Calu3 (cell line): ENCODE data around the gene RAB40C. TPM values are rescaled to one million over a fixed set of nuclear protein-coding genes. Genes with fewer than 3 reads are reported as not detected.

ENCODE experiments used
- BruUV-seq: library from RNA; stranded (reverse); fragments of 400-500 nt; replicated peaks from 2 replicates; lab custom pipeline; 2021; lab: Mats Ljungman, UMichigan
- CTCF ChIA-PET: fragments of 300-600 bp; sonication (Branson Sonifier 250); formaldehyde crosslinking; loops from one replicate; lab custom pipeline; 2022; ENCODE audit warnings: antibody characterized with exemption; lab: Charles Lee
- DNase-seq: peaks from one replicate; pipeline ENCODE4 v3.0.0; 2022
- H3K27ac Mint-ChIP-seq: one replicate; pipeline ENCODE4 v1.8.0; 2022; ENCODE audit warnings: mixed read lengths; ENCODE audit not compliant: unreplicated experiment
- H3K27me3 Mint-ChIP-seq: one replicate; pipeline ENCODE4 v1.8.0; 2022; ENCODE audit warnings: mixed read lengths; ENCODE audit not compliant: unreplicated experiment
- H3K36me3 Mint-ChIP-seq: one replicate; pipeline ENCODE4 v1.8.0; 2022; ENCODE audit warnings: mild to moderate bottlenecking, moderate library complexity, mixed read lengths; ENCODE audit not compliant: insufficient read depth, unreplicated experiment
- H3K4me1 Mint-ChIP-seq: one replicate; pipeline ENCODE4 v1.8.0; 2022; ENCODE audit warnings: mild to moderate bottlenecking, low read depth, mixed read lengths; ENCODE audit not compliant: unreplicated experiment
- H3K4me3 Mint-ChIP-seq: one replicate; pipeline ENCODE4 v1.8.0; 2022; ENCODE audit warnings: mild to moderate bottlenecking, low read depth, moderate library complexity, mixed read lengths; ENCODE audit not compliant: unreplicated experiment
- H3K9me3 Mint-ChIP-seq: one replicate; pipeline ENCODE4 v1.8.0; 2022; ENCODE audit warnings: low read depth, mixed read lengths; ENCODE audit not compliant: unreplicated experiment
- CTCF ChIP-seq: fragments of 200-600 bp; IDR thresholded peaks from one replicate; pipeline ENCODE4 v1.8.0; 2022; ENCODE audit warnings: antibody characterized with exemption; ENCODE audit not compliant: unreplicated experiment
- intact Hi-C: fragments of 100-400 bp; cut with micrococcal nuclease; formaldehyde crosslinking; loops from one replicate; pipeline ENCODE4 v1.10.0; 2022; ENCODE audit not compliant: unreplicated experiment
- total RNA-seq: library from RNA; stranded (reverse); gene quantifications from 2 replicates; pipeline ENCODE4 v1.2.3, GENCODE V29; 2022

RAB40C gene
- total RNA-seq, 1 experiment from 2014 or later = 35.6 TPM

DNA sequence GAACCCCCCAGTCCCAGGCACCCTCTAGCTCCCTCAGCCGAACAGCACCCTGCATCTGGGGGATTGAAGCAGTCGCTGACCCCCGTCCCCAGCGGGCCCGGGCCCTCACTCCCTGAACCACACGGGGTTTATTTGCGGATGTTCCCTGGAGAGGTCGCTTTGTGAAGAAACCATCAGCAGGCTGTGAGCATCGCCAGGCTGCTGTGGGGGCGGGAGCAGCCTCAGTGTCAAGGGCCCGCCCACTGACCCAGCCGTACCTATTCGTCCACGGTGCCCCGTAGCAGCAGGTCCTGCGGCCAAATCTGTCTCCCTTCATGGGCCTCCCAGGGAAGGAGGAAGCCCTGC, 6.4 kb upstream of the RAB40C start:
- Mint-ChIP-seq H3K27ac (no peak overlapping the region), H3K36me3 (peaks cover 78% of the 10 kb centered on the region)
- intact Hi-C loops = no loop called here

DNA sequence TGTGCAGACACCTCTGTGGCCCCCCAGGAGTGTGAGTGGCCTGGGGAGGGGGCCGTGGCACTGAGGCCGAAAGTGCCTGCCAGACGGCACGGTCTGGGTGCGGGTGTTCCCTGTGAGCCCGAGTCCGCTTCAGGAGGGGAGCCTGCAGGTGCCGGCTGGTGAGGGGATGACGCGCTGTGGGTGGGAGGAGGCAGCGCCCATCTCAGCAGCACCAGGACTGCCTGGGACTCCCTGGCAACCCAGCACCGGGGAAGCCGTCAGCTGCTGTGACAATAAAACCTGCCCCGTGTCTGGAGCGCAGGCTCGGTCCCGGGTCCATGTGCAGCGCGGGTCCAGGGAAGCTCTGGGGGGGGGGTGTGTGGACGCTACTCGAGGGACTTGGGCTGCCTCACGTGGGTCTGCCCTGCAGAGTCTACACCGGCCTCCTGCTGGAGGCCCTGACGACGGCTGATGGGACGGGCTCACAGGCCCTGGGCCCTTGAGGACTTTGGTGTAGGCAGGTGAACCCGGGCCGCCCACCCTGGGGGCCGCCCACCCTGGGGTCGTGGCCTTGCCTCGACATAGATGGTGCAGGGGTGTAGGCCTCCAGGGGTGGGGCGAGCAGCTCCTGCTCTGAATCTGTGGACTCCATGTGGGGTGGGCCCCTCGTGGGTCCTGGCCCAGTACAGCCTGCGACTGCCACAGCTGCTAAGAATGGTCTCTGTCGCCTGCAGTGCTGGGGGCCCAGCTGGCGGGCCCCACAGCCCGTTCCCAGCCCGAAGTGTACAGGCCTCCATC, 5.9 kb upstream of the RAB40C start:
- CTCF ChIA-PET = interaction anchor here (0.6 kb wide), 1 partner anchor 126 kb away, joined by 3 read pairs; no protein-coding TSS in a partner anchor
- H3K4me1 Mint-ChIP-seq = peaks cover 24% of the 10 kb centered on the region

More for the DNA sequence above, 6.4 kb upstream of the RAB40C start:
- Mint-ChIP-seq H3K9me3 (no peaks in the 10 kb centered on the region), H3K27me3 (no peaks in the 10 kb centered on the region), H3K4me1 (peaks cover 24% of the 10 kb centered on the region), H3K4me3 (no peak overlapping the region)
- CTCF ChIA-PET = interaction anchor here (0.6 kb wide), 1 partner anchor 125 kb away, joined by 3 read pairs; no protein-coding TSS in a partner anchor
- no TSS peak for BruUV-seq
- no peak for DNase-seq
- no peak for TF ChIP-seq CTCF

DNA sequence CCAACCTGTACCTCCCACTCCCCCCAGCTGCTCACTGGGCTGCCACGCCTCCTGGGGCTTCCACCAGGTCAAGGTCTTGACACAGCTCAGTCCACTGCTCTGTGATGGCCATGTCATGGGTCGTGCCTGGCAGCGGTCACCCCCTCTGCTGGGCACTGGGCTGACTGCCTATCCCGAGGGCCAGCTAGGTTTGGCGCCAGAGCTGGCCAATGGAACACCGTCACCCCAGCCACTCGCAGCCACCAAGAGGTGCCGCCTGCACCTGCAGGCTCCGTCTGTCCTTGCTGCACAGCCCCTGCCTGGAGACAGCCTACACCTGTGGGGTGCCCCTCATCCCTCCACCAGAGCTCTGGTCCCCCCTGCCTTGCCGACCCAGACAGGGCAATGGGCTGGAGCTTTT, 4.5 kb upstream of the RAB40C start:
- H3K4me3 Mint-ChIP-seq = no peak overlapping the region
- H3K4me1 Mint-ChIP-seq = peaks cover 25% of the 10 kb centered on the region
- peak; percentile 82 for DNase-seq
- intact Hi-C loops = no loop called here
- H3K36me3 Mint-ChIP-seq = peaks cover 89% of the 10 kb centered on the region
- no TSS peak for BruUV-seq
- TF ChIP-seq CTCF = peak; percentile 35
- H3K27ac Mint-ChIP-seq = peak overlapping the region; percentile 97
- no peaks in the 10 kb centered on the region for H3K9me3 Mint-ChIP-seq
- CTCF ChIA-PET = interaction anchor here (0.8 to 1.0 kb wide), 2 partner anchors 8 to 58 kb away, joined by 3 to 4 read pairs; no protein-coding TSS in a partner anchor
- H3K27me3 Mint-ChIP-seq = no peaks in the 10 kb centered on the region

More for the DNA sequence above, 5.9 kb upstream of the RAB40C start:
- no TSS peak for BruUV-seq
- H3K36me3 Mint-ChIP-seq = peaks cover 78% of the 10 kb centered on the region
- H3K27ac Mint-ChIP-seq = no peak overlapping the region
- H3K4me3 Mint-ChIP-seq = no peak overlapping the region
- no peak for DNase-seq
- no peak for TF ChIP-seq CTCF
- H3K9me3 Mint-ChIP-seq = no peaks in the 10 kb centered on the region
- intact Hi-C loops = no loop called here
- no peaks in the 10 kb centered on the region for H3K27me3 Mint-ChIP-seq

- intact Hi-C loops = no loop called here
- CTCF ChIA-PET = interaction anchor here (0.8 to 1.0 kb wide), 2 partner anchors 7 to 59 kb away, joined by 3 to 4 read pairs; no protein-coding TSS in a partner anchor
- no peak overlapping the region for H3K4me3 Mint-ChIP-seq
- TF ChIP-seq CTCF = no peak
- peaks cover 94% of the 10 kb centered on the region for H3K36me3 Mint-ChIP-seq
- peak overlapping the region; percentile 97 for H3K27ac Mint-ChIP-seq
- DNase-seq = no peak
- H3K4me1 Mint-ChIP-seq = peaks cover 33% of the 10 kb centered on the region
- H3K9me3 Mint-ChIP-seq = no peaks in the 10 kb centered on the region
- TSS peak; percentile 40 for BruUV-seq
- H3K27me3 Mint-ChIP-seq = no peaks in the 10 kb centered on the region
These were observed 3.7 kb upstream of the RAB40C start for GRCh38 chr16:586047-586644.
